MCF 10A (cell line): ENCODE results near the gene ABCG1. TPM values are rescaled to one million over a fixed set of nuclear protein-coding genes. Genes with fewer than 3 reads are reported as not detected.

ENCODE experiments used
- BruUV-seq: library from RNA; stranded (reverse); fragments of 400-500 nt; replicated peaks from 2 replicates; lab custom pipeline; 2021; lab: Mats Ljungman, UMichigan
- CTCF ChIA-PET: fragments of 300-600 bp; sonication (Branson Sonifier 250); formaldehyde crosslinking; extraction: SDS; loops from one replicate; lab custom pipeline; 2021; ENCODE audit warnings: antibody characterized with exemption, inconsistent platforms; lab: Yijun Ruan, JAX
- POLR2A ChIA-PET: fragments of 300-600, 350-650 bp; sonication (Branson Sonifier 250); formaldehyde crosslinking; extraction: SDS; loops from one replicate; lab custom pipeline; 2020; ENCODE audit warnings: antibody characterized with exemption, inconsistent platforms; lab: Yijun Ruan, JAX
- DNase-seq: peaks from one replicate; pipeline ENCODE4 v3.0.0-alpha.2; 2018; ENCODE audit not compliant: unreplicated experiment
- H3K27ac Mint-ChIP-seq: one replicate; pipeline ENCODE4 v1.8.0; 2022; ENCODE audit warnings: mild to moderate bottlenecking, low read depth, mixed read lengths; ENCODE audit not compliant: unreplicated experiment
- H3K27me3 Mint-ChIP-seq: one replicate; pipeline ENCODE4 v1.8.0; 2022; ENCODE audit warnings: mixed read lengths; ENCODE audit not compliant: insufficient read depth, unreplicated experiment
- H3K36me3 Mint-ChIP-seq: one replicate; pipeline ENCODE4 v1.8.0; 2022; ENCODE audit warnings: mild to moderate bottlenecking, moderate library complexity, mixed read lengths; ENCODE audit not compliant: insufficient read depth, unreplicated experiment
- H3K4me1 Mint-ChIP-seq: one replicate; pipeline ENCODE4 v1.8.0; 2022; ENCODE audit warnings: mixed read lengths; ENCODE audit not compliant: insufficient read depth, unreplicated experiment
- H3K4me3 Mint-ChIP-seq: one replicate; pipeline ENCODE4 v1.8.0; 2022; ENCODE audit warnings: mild to moderate bottlenecking, moderate library complexity, mixed read lengths; ENCODE audit not compliant: unreplicated experiment
- H3K9me3 Mint-ChIP-seq: one replicate; pipeline ENCODE4 v1.8.0; 2022; ENCODE audit warnings: mixed read lengths; ENCODE audit not compliant: unreplicated experiment
- CTCF ChIP-seq: fragments of 200-600 bp; IDR thresholded peaks from one replicate; pipeline ENCODE4 v1.8.0; 2022; ENCODE audit warnings: antibody characterized with exemption, mild to moderate bottlenecking; ENCODE audit not compliant: unreplicated experiment
- intact Hi-C: fragments of 100-400 bp; cut with micrococcal nuclease; formaldehyde crosslinking; loops from 2 replicates; pipeline ENCODE4 v1.14.1; 2022
- total RNA-seq: library from RNA; stranded (reverse); gene quantifications from 2 replicates; pipeline ENCODE4 v1.2.3, GENCODE V29; 2022

ABCG1 gene
- total RNA-seq, 1 experiment from 2014 or later = 25.5 TPM

GRCh38 chr21:42317826-42318746 lies 99.1 kb downstream of the ABCG1 start:
- H3K4me1 Mint-ChIP-seq = no peaks in the 10 kb centered on the region
- DNase-seq = no peak
- ChIA-PET CTCF (interaction anchor here (0.7 to 1.0 kb wide), 2 partner anchors 8 to 173 kb away, joined by 3 to 4 read pairs; no protein-coding TSS in a partner anchor), POLR2A (interaction anchor here (0.7 to 1.0 kb wide), 3 partner anchors 13 to 81 kb away, joined by 3 read pairs; no protein-coding TSS in a partner anchor)
- BruUV-seq = no TSS peak
- no peak overlapping the region for H3K4me3 Mint-ChIP-seq
- no peaks in the 10 kb centered on the region for H3K9me3 Mint-ChIP-seq
- intact Hi-C loops = no loop called here
- no peak overlapping the region for H3K27ac Mint-ChIP-seq
- TF ChIP-seq CTCF = no peak
- H3K36me3 Mint-ChIP-seq = no peaks in the 10 kb centered on the region
- peaks cover 29% of the 10 kb centered on the region for H3K27me3 Mint-ChIP-seq

DNA sequence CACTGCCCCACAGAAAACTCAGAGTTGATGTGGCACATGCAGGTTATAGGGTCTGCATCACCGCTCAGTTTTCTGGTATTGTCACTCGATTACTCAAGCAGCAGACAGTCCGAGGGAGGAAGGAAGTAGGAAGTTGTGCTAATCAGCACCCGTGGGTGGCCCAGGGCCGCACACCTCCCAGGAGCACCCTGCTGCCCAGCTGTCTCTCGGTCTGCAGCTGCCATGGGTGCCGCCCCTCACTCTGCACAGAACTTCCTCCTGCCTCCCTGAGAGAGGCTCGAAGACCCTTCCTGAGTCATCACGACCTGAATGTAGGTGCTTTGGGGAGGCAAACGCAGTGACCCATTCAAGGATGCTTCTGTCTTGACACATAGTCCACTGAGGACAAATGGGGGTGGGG lies 100.4 kb downstream of the ABCG1 start:
- Mint-ChIP-seq H3K36me3 (no peaks in the 10 kb centered on the region), H3K4me1 (no peaks in the 10 kb centered on the region), H3K9me3 (no peaks in the 10 kb centered on the region), H3K4me3 (no peak overlapping the region), H3K27me3 (peaks cover 42% of the 10 kb centered on the region), H3K27ac (no peak overlapping the region)
- ChIA-PET CTCF (interaction anchor here (0.5 kb wide), 1 partner anchor 9 kb away, joined by 3 read pairs; no protein-coding TSS in a partner anchor), POLR2A (no interaction called here)
- DNase-seq = no peak
- TF ChIP-seq CTCF = no peak
- intact Hi-C loops = no loop called here
- no TSS peak for BruUV-seq

GRCh38 chr21:42319851-42320572 lies 101.1 kb downstream of the ABCG1 start:
- no peak for TF ChIP-seq CTCF
- H3K36me3 Mint-ChIP-seq = no peaks in the 10 kb centered on the region
- H3K27ac Mint-ChIP-seq = no peak overlapping the region
- ChIA-PET POLR2A (no interaction called here), CTCF (interaction anchor here (0.5 kb wide), 1 partner anchor 8 kb away, joined by 3 read pairs; no protein-coding TSS in a partner anchor)
- peaks cover 48% of the 10 kb centered on the region for H3K27me3 Mint-ChIP-seq
- no peak for DNase-seq
- no peaks in the 10 kb centered on the region for H3K4me1 Mint-ChIP-seq
- intact Hi-C loops = no loop called here
- H3K9me3 Mint-ChIP-seq = no peaks in the 10 kb centered on the region
- BruUV-seq = no TSS peak
- no peak overlapping the region for H3K4me3 Mint-ChIP-seq

- no peaks in the 10 kb centered on the region for H3K9me3 Mint-ChIP-seq
- no peak for TF ChIP-seq CTCF
- ChIA-PET POLR2A (no interaction called here), CTCF (interaction anchor here (2.7 kb wide), 1 partner anchor 11 kb away, joined by 8 read pairs; no protein-coding TSS in a partner anchor)
- intact Hi-C loops = no loop called here
- BruUV-seq = no TSS peak
- H3K4me1 Mint-ChIP-seq = no peaks in the 10 kb centered on the region
- H3K36me3 Mint-ChIP-seq = no peaks in the 10 kb centered on the region
- DNase-seq = no peak
- no peak overlapping the region for H3K4me3 Mint-ChIP-seq
- no peak overlapping the region for H3K27ac Mint-ChIP-seq
- H3K27me3 Mint-ChIP-seq = peaks cover 56% of the 10 kb centered on the region
Observed at GRCh38 chr21:42320791-42321190, 101.9 kb downstream of the ABCG1 start.
